HG03103 (cell line): ENCODE data around the gene FSD2.
"Not testable (repeated sequence)": the region's sequence is repeated elsewhere in the genome, so short reads cannot be mapped to it uniquely, and the experiment has no call there.

Source experiments
- ATAC-seq: cut with Tn5 transposase; IDR thresholded peaks from one replicate; pipeline ENCODE4 v1.9.1; 2021; ENCODE audit warnings: low read depth; ENCODE audit not compliant: unreplicated experiment

FSD2 gene

GRCh38 chr15:82748315-82748714 is 57.6 kb downstream of the FSD2 start:
- ATAC-seq = no peak

GRCh38 chr15:82743810-82744209 is 62.1 kb downstream of the FSD2 start:
- no peak for ATAC-seq

GRCh38 chr15:82742134-82742533 is 63.7 kb downstream of the FSD2 start:
- ATAC-seq = no peak

- ATAC-seq = no peak
These were observed 66.8 kb downstream of the FSD2 start for GRCh38 chr15:82739086-82739485.

- no peak for ATAC-seq
These were observed 67.9 kb downstream of the FSD2 start for GRCh38 chr15:82737975-82738374.

- no peak for ATAC-seq
These were observed 74.3 kb downstream of the FSD2 start for GRCh38 chr15:82731527-82731926.

GRCh38 chr15:82730022-82730530 is 75.8 kb downstream of the FSD2 start:
- no peak for ATAC-seq

- ATAC-seq = no peak
These were observed 79.1 kb downstream of the FSD2 start for GRCh38 chr15:82726816-82727215.

- no peak for ATAC-seq
These were observed 90.9 kb downstream of the FSD2 start for GRCh38 chr15:82715003-82715402.

GRCh38 chr15:82714016-82714415 is 91.9 kb downstream of the FSD2 start:
- ATAC-seq = no peak

- ATAC-seq = no peak
These were observed 93.8 kb downstream of the FSD2 start for GRCh38 chr15:82712036-82712435.

GRCh38 chr15:82710926-82711490 is 94.9 kb downstream of the FSD2 start:
- ATAC-seq = no peak

- no peak for ATAC-seq
These were observed 95.7 kb downstream of the FSD2 start for GRCh38 chr15:82710208-82710555.

- peak; percentile 78 for ATAC-seq
These were observed 96.3 kb downstream of the FSD2 start, which contains the start of gene AP3B2 for GRCh38 chr15:82709421-82710207. Gene AP3B2, minus strand, starts transcription at chr15:82709875. Its CDS starts 169 bp downstream, at chr15:82709706.

- no peak for ATAC-seq
These were observed 96.8 kb downstream of the FSD2 start for GRCh38 chr15:82709081-82709420.

- not testable (repeated sequence) for ATAC-seq
These were observed 100.0 kb downstream of the FSD2 start for GRCh38 chr15:82705856-82706255.
